Left ventricle myocardium inferior (tissue), 1 donor: Measurements from ENCODE around the gene PIEZO2. TPM values are rescaled to one million over a fixed set of nuclear protein-coding genes. Genes with fewer than 3 reads are reported as not detected.

Experiments
- DNase-seq: peaks from one replicate; pipeline ENCODE4 v3.0.0-alpha.2; 2020
- H3K27ac ChIP-seq: fragments of 200-600 bp; replicated peaks from 2 replicates; pipeline ENCODE4 v1.8.0; 2021
- H3K27me3 ChIP-seq: fragments of 200-600 bp; 2 replicates; pipeline ENCODE4 v1.8.0; 2021; ENCODE audit warnings: low read depth
- H3K36me3 ChIP-seq: fragments of 200-600 bp; 2 replicates; pipeline ENCODE4 v1.8.0; 2021
- H3K4me1 ChIP-seq: fragments of 200-600 bp; 2 replicates; pipeline ENCODE4 v1.8.0; 2021
- H3K4me3 ChIP-seq: fragments of 200-600 bp; 2 replicates; pipeline ENCODE4 v1.8.0; 2021; ENCODE audit warnings: mild to moderate bottlenecking, moderate library complexity
- H3K9me3 ChIP-seq: fragments of 200-600 bp; replicated peaks from 2 replicates; pipeline ENCODE4 v1.8.0; 2021
- CTCF ChIP-seq: fragments of 200-600 bp; IDR thresholded peaks from 2 replicates; pipeline ENCODE4 v1.8.0; 2021; ENCODE audit warnings: antibody characterized with exemption, mild to moderate bottlenecking, borderline replicate concordance
- intact Hi-C: fragments of 100-400 bp; cut with micrococcal nuclease; formaldehyde crosslinking; loops from one replicate; pipeline ENCODE4 v1.11.0; 2022
- total RNA-seq: library from RNA; stranded (reverse); fragmentation: NEBNext Ultra II Directional; extraction: Animal tissue kit (Norgen Biotek cat#: 25700); gene quantifications from one replicate; pipeline ENCODE4 v1.2.1, GENCODE V29; 2021
- donor health status: DM: no; HTN: yes; CAD: no; lungs with severe emphysema.

PIEZO2 gene
- total RNA-seq, 1 donor from 2014 or later, result 0.33 TPM

GRCh38 chr18:11064106-11064505, 85.3 kb downstream of the PIEZO2 start:
- TF ChIP-seq CTCF, result no peak
- H3K27me3 ChIP-seq, result no peaks in the 10 kb centered on the region
- no peak overlapping the region for H3K4me3 ChIP-seq
- no peaks in the 10 kb centered on the region for H3K36me3 ChIP-seq
- H3K9me3 ChIP-seq, result peaks cover 3% of the 10 kb centered on the region
- no peak overlapping the region for H3K27ac ChIP-seq
- intact Hi-C loops, result no loop called here
- no peaks in the 10 kb centered on the region for H3K4me1 ChIP-seq
- DNase-seq, result no peak

GRCh38 chr18:11055721-11056120, 93.6 kb downstream of the PIEZO2 start:
- TF ChIP-seq CTCF, result no peak
- H3K4me3 ChIP-seq, result no peak overlapping the region
- intact Hi-C loops, result no loop called here
- no peak overlapping the region for H3K27ac ChIP-seq
- no peaks in the 10 kb centered on the region for H3K4me1 ChIP-seq
- DNase-seq, result no peak
- H3K36me3 ChIP-seq, result no peaks in the 10 kb centered on the region
- H3K9me3 ChIP-seq, result peaks cover 3% of the 10 kb centered on the region
- peaks cover 5% of the 10 kb centered on the region for H3K27me3 ChIP-seq

- no peak overlapping the region for H3K4me3 ChIP-seq
- no peak for DNase-seq
- no peaks in the 10 kb centered on the region for H3K4me1 ChIP-seq
- no peaks in the 10 kb centered on the region for H3K36me3 ChIP-seq
- H3K27me3 ChIP-seq, result peaks cover 5% of the 10 kb centered on the region
- intact Hi-C loops, result no loop called here
- no peaks in the 10 kb centered on the region for H3K9me3 ChIP-seq
- H3K27ac ChIP-seq, result no peak overlapping the region
- TF ChIP-seq CTCF, result no peak
These were observed 94.9 kb downstream of the PIEZO2 start for GRCh38 chr18:11054497-11054896.

DNA sequence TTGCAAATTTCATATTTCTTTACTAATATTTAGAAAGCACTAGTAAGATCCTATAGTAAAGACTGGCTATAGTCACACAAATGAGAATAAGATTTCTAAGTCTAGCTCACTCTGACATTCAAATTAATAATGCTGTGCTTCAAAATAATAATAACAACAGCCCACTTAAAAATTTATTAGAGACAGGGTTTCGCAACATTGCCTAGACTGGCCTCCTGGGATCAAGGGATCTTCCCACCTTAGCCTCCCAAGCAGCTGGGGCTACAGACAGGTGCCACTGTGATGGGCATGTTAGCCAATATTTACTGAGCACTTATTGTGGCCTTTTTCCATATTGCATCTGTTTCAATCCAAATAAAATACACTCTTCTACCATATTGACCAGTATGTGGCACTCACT, 96.1 kb downstream of the PIEZO2 start:
- no peaks in the 10 kb centered on the region for H3K36me3 ChIP-seq
- peaks cover 5% of the 10 kb centered on the region for H3K27me3 ChIP-seq
- no peak overlapping the region for H3K4me3 ChIP-seq
- no peak for DNase-seq
- no peaks in the 10 kb centered on the region for H3K9me3 ChIP-seq
- no peak for TF ChIP-seq CTCF
- H3K4me1 ChIP-seq, result no peaks in the 10 kb centered on the region
- no peak overlapping the region for H3K27ac ChIP-seq
- intact Hi-C loops, result no loop called here

DNA sequence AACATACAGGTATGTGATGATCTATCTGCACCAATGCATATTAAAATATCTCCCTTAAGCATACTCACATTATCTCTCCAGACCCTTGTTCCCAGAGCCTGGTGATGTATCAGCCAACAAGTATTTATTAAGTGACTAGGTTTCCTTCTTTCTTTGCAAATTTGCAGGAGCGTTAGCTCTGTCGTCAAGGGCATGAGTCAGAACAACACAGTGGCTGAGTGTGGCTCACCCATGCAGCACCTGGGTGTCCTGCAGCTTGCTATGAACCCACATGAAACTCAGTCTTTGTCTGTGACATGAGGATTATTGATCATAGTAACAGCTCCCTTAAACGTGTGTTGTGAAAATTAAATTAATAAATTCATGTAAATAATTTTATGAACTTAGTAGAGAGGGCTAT, 96.6 kb downstream of the PIEZO2 start:
- H3K9me3 ChIP-seq, result no peaks in the 10 kb centered on the region
- H3K27me3 ChIP-seq, result peaks cover 5% of the 10 kb centered on the region
- no peak for DNase-seq
- no peaks in the 10 kb centered on the region for H3K4me1 ChIP-seq
- no peaks in the 10 kb centered on the region for H3K36me3 ChIP-seq
- no peak overlapping the region for H3K27ac ChIP-seq
- no peak overlapping the region for H3K4me3 ChIP-seq
- no peak for TF ChIP-seq CTCF
- intact Hi-C loops, result no loop called here

DNA sequence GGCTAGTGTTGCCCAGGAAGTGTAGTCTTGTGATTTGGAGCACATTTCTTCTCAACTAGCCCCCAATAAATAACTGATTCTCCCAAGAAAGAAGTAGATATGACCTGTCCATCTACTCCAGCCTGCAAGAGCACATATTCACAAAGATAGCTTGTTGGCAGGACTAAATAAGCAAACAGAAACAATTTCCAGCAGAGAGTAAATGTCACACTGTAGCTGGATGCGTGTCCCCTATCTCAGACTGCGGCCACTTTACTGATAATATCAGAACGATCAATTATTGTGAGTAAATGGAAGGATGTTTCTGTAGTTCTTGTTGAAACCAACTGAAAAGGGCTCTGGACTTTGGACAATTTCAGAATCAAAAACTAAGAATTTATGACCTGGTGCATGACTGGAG, 97.9 kb downstream of the PIEZO2 start:
- Histone ChIP-seq H3K9me3 (no peaks in the 10 kb centered on the region), H3K4me3 (no peak overlapping the region), H3K27me3 (peaks cover 5% of the 10 kb centered on the region), H3K36me3 (no peaks in the 10 kb centered on the region), H3K27ac (no peak overlapping the region), H3K4me1 (no peaks in the 10 kb centered on the region)
- DNase-seq, result no peak
- intact Hi-C loops, result no loop called here
- TF ChIP-seq CTCF, result no peak
